Renal pelvis (tissue), 4 donors: ENCODE data around the gene CLCC1. TPM values are rescaled to one million over a fixed set of nuclear protein-coding genes. Genes with fewer than 3 reads are reported as not detected.
"Not testable (repeated sequence)": the region's sequence is repeated elsewhere in the genome, so short reads cannot be mapped to it uniquely, and the experiment has no call there.

ENCODE experiments used
- DNase-seq: peaks from one replicate; pipeline ENCODE4 v3.0.0-alpha.2; 2013
- polyA plus RNA-seq, 3 donors: library from polyadenylated mRNA; unstranded; fragments of 120-200 nt; gene quantifications; one replicate each; pipeline ENCODE4 v1.2.1, GENCODE V29; 2013; ENCODE audit not compliant: insufficient read length in 3 of 3

Gene CLCC1
- polyA plus RNA-seq, 3 donors = 27.0 to 40.7 (median 40.4) TPM

DNA sequence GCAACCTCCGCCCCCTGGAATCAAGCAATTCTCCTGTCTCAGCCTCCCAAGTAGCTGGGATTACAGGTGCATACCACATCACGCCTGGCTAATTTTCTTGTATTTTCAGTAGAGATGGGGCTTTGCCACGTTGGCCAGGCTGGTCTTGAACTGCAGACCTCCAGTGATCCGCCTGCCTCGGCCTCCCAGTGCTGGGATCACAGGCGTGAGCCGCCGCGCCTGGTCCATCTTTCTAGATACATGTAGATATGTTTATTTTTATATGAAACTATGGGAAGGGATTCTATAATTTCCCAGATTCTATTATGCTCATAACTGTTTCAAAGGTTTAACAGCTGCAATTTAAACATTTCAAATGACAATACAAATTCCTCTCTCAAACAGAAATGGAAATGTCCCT is 27.1 kb downstream of the CLCC1 start:
- no peak for DNase-seq

DNA sequence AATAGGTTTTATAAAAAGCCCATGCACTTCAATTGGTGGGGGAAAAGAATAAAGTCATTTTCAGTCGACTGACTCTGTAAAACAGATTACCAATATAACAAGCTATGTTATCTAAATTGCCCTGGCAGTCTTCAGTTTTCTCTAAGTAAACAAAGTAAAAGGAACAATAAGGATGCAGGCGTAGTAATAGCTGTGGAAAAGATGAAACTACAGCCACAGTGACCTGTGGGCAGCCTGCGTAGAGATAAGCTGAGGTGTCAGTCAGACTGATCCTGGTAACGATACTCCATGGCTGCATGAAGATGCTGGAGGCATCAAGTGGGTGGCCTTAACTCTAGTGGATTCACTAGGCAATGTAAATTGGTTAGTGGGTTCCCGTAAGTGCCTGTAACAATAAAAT is 29.3 kb downstream of the CLCC1 start:
- no peak for DNase-seq

DNA sequence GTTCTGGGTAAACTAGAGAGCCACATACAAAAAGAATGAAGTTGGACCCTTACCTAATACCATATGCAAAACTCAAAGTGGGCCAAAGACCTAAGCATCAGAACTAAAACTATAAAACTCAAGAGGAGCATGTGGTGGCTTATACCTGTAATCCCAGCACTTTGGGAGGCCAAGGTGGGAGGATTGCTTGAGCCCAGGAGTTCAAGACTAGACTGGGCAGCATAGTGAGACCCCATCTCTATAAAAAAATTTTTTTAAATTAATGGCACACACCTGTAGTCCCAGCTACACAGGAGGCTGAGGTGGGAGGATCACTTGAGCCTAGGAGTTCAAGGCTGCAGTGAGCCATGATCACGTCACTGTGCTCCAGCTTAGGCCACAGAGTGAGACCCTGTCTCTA is 35.7 kb downstream of the CLCC1 start:
- not testable (repeated sequence) for DNase-seq

DNA sequence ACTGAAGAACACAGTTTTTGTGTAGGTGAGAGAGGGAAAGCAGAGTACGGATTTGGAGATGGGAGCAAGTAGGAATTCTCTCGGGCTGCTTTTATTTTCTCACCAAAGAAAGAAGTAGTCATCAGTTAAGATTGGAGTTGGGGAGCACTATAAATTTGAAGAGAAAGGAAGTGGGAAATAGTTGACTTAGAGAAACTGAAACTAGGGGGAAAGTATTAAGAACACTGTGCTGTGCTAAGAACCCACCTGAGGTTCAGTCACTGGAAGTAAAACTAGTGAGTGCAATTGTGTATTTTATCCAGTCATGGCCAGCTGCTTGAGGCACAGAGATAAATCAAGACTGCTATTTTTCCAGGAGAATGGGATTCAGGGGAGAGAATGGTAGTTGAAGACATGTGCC is 37.4 kb downstream of the CLCC1 start:
- DNase-seq = no peak

DNA sequence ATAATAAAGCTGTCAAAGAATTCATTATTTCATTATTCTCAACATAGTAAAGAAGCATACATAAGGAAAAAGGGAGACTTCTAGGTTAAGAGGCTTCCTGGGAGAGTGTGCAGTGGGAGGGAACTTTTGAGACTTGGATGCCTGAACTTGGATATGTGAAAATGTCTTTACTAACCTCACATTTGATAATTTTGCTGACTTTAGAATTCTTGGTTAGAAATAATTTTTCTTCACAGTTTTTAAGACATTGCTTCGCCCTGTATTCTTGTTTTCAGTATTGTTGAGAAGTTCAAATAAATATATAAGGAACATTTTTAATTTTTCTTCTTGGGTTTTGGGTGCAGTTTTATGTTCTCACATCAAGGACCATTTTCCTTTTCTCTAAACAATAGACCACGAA is 46.5 kb downstream of the CLCC1 start:
- DNase-seq = no peak

Other genes with a start within 250 kb of the CLCC1 start
- gene STXBP3, start 216.8 kb downstream of the CLCC1 start, polyA plus RNA-seq = 10 to 100 TPM; 53.6 to 70.9 (median 69.5) TPM
- not detected for gene AKNAD1, start 106.4 kb downstream of the CLCC1 start, polyA plus RNA-seq
- 10 to 100 TPM; 15.3 to 19.9 (median 16.2) TPM for gene GPSM2, start 86.5 kb downstream of the CLCC1 start, polyA plus RNA-seq
- 10 to 100 TPM; 11.8 to 13.7 (median 12.4) TPM for gene WDR47, start 78.6 kb upstream of the CLCC1 start, polyA plus RNA-seq
- 10 to 100 TPM; 34.6 to 48.5 (median 35.5) TPM for gene TAF13, start 112.5 kb upstream of the CLCC1 start, polyA plus RNA-seq
- gene TMEM167B, start 127.3 kb upstream of the CLCC1 start, polyA plus RNA-seq = 10 to 100 TPM; 34.3 to 45.2 (median 38.9) TPM
- 1 to 10 TPM; 1.4 to 2.1 (median 2.1) TPM for gene ELAPOR1, start 150.6 kb upstream of the CLCC1 start, polyA plus RNA-seq